ENCODE results near the gene SYNRG. TPM values are rescaled to one million over a fixed set of nuclear protein-coding genes. Genes with fewer than 3 reads are reported as not detected.
A peak's percentile ranks its signal among the peaks of the same experiment; 100 is the strongest.
"Not testable (repeated sequence)": the region's sequence is repeated elsewhere in the genome, so short reads cannot be mapped to it uniquely, and the experiment has no call there.

SYNRG gene, protein sequence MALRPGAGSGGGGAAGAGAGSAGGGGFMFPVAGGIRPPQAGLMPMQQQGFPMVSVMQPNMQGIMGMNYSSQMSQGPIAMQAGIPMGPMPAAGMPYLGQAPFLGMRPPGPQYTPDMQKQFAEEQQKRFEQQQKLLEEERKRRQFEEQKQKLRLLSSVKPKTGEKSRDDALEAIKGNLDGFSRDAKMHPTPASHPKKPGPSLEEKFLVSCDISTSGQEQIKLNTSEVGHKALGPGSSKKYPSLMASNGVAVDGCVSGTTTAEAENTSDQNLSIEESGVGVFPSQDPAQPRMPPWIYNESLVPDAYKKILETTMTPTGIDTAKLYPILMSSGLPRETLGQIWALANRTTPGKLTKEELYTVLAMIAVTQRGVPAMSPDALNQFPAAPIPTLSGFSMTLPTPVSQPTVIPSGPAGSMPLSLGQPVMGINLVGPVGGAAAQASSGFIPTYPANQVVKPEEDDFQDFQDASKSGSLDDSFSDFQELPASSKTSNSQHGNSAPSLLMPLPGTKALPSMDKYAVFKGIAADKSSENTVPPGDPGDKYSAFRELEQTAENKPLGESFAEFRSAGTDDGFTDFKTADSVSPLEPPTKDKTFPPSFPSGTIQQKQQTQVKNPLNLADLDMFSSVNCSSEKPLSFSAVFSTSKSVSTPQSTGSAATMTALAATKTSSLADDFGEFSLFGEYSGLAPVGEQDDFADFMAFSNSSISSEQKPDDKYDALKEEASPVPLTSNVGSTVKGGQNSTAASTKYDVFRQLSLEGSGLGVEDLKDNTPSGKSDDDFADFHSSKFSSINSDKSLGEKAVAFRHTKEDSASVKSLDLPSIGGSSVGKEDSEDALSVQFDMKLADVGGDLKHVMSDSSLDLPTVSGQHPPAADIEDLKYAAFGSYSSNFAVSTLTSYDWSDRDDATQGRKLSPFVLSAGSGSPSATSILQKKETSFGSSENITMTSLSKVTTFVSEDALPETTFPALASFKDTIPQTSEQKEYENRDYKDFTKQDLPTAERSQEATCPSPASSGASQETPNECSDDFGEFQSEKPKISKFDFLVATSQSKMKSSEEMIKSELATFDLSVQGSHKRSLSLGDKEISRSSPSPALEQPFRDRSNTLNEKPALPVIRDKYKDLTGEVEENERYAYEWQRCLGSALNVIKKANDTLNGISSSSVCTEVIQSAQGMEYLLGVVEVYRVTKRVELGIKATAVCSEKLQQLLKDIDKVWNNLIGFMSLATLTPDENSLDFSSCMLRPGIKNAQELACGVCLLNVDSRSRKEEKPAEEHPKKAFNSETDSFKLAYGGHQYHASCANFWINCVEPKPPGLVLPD (N-terminal part only)
- 3.9 and 6.8 TPM in 2 replicates for total RNA-seq (2014; rRNA removed; shearing (Covaris generic); ENCODE audit: low replicate concordance)

GRCh38 chr17:37609170-37610040 lies at the start of gene SYNRG:
Gene SYNRG, minus strand, starts transcription at chr17:37609418. Its CDS starts 63 bp downstream, at chr17:37609355.
- DNase-seq (ENCODE audit: low read depth) = peak; percentile 99
- in situ Hi-C loops (cut with HindIII; ENCODE audit: low pct_unique_long_range_greater_than_20kb, low sequenced_read_pairs) = no loop called here

DNA sequence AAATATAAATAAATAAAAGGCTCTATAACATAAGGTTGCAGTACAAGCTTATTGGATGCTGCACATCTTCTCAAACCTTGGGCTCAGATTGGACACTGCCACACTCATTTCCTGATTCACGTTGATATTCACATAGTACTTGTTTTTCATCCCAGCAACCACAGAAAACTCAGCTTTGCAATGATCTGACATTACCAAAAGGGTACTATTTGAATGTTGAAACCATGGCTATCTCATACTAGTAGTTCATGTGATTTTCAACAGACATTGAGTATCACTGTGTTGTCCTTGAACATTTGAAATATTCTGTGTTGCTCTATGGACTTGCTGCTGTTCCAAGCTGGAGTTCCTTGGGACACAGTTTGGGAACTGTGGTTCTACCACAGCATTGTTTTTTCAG lies 48.0 kb upstream of the SYNRG start:
- in situ Hi-C loops (cut with HindIII; ENCODE audit: low pct_unique_long_range_greater_than_20kb, low sequenced_read_pairs) = no loop called here
- no peak for DNase-seq (ENCODE audit: low read depth)

- in situ Hi-C loops (cut with HindIII; ENCODE audit: low pct_unique_long_range_greater_than_20kb, low sequenced_read_pairs) = no loop called here
- DNase-seq (ENCODE audit: low read depth) = no peak
These were observed 42.6 kb upstream of the SYNRG start for GRCh38 chr17:37651849-37652248.

DNA sequence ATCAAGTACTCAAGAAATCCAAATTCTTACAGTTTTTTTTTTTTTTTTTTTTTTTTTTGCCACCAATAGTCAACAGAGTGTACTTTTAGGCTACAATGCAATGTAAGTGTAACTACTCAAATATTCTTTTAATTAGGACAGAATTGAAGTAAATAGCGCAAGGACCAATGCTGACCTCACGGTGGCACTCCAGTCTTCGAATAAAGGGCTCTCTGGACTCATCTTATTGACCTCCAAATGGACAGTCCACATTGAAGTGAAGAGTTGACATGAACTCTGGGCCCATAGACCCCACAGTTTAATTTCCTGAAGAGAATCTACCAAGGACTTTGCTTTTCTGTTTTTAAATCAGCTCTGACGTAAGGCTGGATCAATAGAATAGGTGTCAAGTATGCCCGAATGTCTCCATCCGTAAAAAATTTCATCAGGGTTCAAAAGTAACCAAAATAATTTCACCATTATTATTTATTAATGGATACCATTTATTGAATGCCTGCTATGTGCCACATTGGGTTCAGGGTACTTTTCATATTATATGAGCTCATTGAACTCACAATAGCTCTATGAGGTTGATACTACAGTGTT lies 41.3 kb upstream of the SYNRG start:
- in situ Hi-C loops (cut with HindIII; ENCODE audit: low pct_unique_long_range_greater_than_20kb, low sequenced_read_pairs) = no loop called here
- DNase-seq (ENCODE audit: low read depth) = peak; percentile 27

DNA sequence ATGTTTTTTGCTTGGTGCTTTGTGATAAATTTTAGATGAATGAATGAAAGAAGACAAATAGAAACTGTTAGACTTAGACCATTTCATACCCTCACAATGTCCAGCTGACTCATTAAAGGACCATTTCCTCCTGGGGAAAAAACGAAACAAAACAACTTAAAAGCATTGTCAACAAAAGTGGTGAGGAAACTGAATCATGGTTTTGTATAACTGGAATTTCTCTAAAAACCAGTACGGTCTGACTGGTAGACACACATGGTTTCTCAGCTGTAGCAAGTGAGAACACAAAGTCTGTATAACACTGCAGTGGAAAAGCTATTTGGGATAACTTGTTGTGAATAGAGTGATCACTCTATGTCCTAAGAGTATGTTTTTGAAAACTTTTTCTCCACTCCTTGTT lies 39.3 kb upstream of the SYNRG start:
- in situ Hi-C loops (cut with HindIII; ENCODE audit: low pct_unique_long_range_greater_than_20kb, low sequenced_read_pairs) = no loop called here
- DNase-seq (ENCODE audit: low read depth) = peak; percentile 67

- in situ Hi-C loops (cut with HindIII; ENCODE audit: low pct_unique_long_range_greater_than_20kb, low sequenced_read_pairs) = no loop called here
- DNase-seq (ENCODE audit: low read depth) = no peak
These were observed 38.6 kb upstream of the SYNRG start for GRCh38 chr17:37647856-37648255.

DNA sequence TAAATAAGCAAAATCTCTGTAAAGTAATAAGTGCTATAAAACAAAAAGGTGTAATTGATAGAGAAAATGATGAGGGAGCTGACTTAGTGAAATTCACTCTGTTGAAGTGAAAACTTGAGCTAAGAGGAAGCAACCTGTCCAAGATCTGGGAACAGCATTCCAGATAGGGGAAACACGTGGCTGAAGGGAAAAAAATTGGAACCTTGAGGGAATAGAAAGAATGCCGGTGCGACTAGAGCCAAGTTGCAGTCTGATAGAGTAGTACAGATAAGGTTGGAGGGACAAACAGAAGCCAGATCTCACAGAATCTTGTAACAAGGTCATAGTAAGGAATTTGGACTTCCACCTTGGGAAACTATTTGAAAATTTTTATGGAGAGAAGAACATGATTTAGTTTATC lies 34.7 kb upstream of the SYNRG start:
- in situ Hi-C loops (cut with HindIII; ENCODE audit: low pct_unique_long_range_greater_than_20kb, low sequenced_read_pairs) = no loop called here

DNA sequence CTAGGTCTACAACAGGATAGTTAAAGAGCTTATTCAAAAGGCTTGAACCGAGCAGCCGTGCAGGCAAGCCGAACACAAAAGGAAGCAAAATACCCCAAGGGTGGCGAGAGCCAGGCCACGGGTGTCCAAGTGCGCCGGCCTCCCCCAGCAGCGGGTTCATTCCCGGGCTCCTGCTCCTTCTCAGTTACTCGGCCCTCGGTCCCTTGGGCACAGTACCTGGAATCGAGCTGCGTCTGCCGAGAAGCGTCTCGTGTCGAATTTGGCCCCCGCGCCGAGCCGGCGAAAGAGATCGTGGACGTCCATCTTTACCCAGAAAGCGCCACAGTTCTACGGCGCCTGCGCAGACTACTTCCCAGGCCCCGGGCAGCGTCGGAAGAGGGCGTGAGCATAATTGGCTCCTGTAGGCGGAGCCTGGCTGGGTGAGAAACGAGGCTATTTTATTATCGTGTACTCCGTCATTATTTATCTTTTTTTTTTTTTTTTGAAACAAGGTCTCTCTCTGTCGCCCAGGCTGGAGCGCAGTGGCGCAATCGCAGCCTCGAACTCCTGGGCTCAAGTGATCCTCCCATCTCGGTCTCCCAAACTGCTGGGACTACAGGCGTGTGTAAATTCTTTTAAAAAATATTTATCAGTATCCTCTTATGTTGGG lies 34.0 kb upstream of the SYNRG start, which contains the start of gene DDX52:
Gene DDX52, minus strand, starts transcription at position 329 of the 649 bp plus-strand sequence. Its CDS starts 26 bp downstream, at position 303.
- in situ Hi-C loops (cut with HindIII; ENCODE audit: low pct_unique_long_range_greater_than_20kb, low sequenced_read_pairs) = no loop called here
- peak; percentile 90 for DNase-seq (ENCODE audit: low read depth)

More for the DNA sequence above, 34.7 kb upstream of the SYNRG start:
- no peak for DNase-seq (ENCODE audit: low read depth)

DNA sequence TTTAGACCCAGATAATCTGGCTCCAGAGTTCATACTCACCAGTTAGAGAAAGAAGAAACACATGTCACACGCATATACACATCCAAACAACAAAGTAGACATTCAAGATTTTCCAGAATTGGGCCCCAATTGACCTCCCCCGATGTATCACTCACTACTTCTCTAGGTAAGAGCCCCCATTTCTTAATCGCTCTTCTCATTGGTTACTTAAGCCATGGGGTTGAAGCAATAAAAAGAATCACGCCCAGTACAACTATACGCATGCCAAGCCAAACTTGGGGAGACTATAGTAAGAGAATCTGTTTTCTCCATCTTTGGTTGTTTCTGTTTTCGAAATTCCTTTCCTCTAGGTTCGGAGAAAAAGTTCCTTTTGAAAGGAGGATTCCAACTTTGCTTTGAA lies 33.5 kb upstream of the SYNRG start:
- peak; percentile 16 for DNase-seq (ENCODE audit: low read depth)
- in situ Hi-C loops (cut with HindIII; ENCODE audit: low pct_unique_long_range_greater_than_20kb, low sequenced_read_pairs) = no loop called here

GRCh38 chr17:37640015-37640414 lies 30.8 kb upstream of the SYNRG start:
- no peak for DNase-seq (ENCODE audit: low read depth)
- in situ Hi-C loops (cut with HindIII; ENCODE audit: low pct_unique_long_range_greater_than_20kb, low sequenced_read_pairs) = no loop called here

DNA sequence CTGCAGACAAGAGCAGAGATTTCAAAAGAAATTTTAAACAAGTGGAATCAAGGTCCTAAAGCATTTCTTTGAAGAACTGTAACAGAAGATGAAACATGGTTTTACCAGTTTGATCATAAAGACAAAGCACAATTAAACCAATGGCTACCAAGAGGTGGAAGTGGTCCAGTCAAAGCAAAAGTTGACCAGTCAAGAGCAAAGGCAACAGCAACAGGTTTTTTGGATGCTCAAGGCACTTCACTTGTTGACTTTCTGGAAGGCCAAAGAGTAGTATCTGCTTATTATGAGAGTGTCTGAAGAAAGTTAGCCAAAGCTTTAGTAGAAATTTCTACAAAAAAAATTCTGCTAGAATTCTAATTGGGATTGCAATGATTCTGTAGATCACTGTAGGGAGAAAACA lies 28.7 kb upstream of the SYNRG start:
- in situ Hi-C loops (cut with HindIII; ENCODE audit: low pct_unique_long_range_greater_than_20kb, low sequenced_read_pairs) = no loop called here
- DNase-seq (ENCODE audit: low read depth) = no peak

DNA sequence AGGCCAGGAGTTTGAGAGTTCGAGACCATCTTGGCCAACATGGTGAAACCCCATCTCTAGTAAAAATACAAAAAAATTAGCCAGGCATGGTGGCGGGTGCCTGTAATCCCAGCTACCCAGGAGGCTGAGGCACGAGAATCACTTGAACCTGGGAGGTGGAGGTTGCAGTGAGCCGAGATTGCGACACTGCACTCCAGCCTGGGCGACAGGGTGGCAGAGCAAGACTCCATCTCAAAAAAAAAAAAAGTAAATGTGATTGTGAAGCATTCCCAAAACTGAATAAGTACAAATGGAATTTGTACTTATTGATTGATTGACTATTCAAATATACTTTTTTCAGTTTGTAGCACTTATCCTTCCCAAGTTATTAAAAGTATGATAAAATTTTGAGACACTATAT lies 7.2 kb upstream of the SYNRG start:
- DNase-seq (ENCODE audit: low read depth); in situ Hi-C loops (cut with HindIII; ENCODE audit: low pct_unique_long_range_greater_than_20kb, low sequenced_read_pairs): not testable (repeated sequence)

GRCh38 chr17:37614823-37615222 lies 5.6 kb upstream of the SYNRG start:
- in situ Hi-C loops (cut with HindIII; ENCODE audit: low pct_unique_long_range_greater_than_20kb, low sequenced_read_pairs) = no loop called here
- DNase-seq (ENCODE audit: low read depth) = no peak

DNA sequence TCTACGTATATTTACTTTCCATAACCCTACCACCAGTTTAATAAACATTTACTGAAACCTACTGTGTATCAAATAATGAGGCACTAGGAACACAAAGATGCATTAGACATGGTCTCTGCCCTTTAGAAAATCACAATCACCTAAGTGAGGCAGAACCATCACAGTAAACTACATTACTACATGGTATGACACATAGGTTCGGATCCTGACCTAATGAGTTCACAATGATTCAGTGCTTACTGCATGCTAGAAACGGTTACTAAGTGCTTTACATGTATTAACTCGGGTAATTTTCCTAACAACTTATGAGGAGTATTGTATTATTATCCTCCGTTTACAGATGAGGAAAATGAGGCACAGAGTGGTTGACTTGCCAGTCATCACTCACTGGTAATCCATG lies 5.2 kb upstream of the SYNRG start:
- DNase-seq (ENCODE audit: low read depth) = no peak
- in situ Hi-C loops (cut with HindIII; ENCODE audit: low pct_unique_long_range_greater_than_20kb, low sequenced_read_pairs) = no loop called here

- in situ Hi-C loops (cut with HindIII; ENCODE audit: low pct_unique_long_range_greater_than_20kb, low sequenced_read_pairs) = no loop called here
- DNase-seq (ENCODE audit: low read depth) = no peak
These were observed 1.8 kb upstream of the SYNRG start for GRCh38 chr17:37610971-37611370.

GRCh38 chr17:37610041-37610420 lies 813 bp upstream of the SYNRG start:
- in situ Hi-C loops (cut with HindIII; ENCODE audit: low pct_unique_long_range_greater_than_20kb, low sequenced_read_pairs); DNase-seq (ENCODE audit: low read depth): not testable (repeated sequence)
